Fibroblast of the aortic adventitia (primary cell): Measurements from ENCODE around the gene SNX14. TPM values are rescaled to one million over a fixed set of nuclear protein-coding genes. Genes with fewer than 3 reads are reported as not detected.
A peak's percentile ranks its signal among the peaks of the same experiment; 100 is the strongest.
"Not testable (repeated sequence)": the region's sequence is repeated elsewhere in the genome, so short reads cannot be mapped to it uniquely, and the experiment has no call there.

ENCODE experiments used
- DNase-seq: peaks from one replicate; pipeline ENCODE4 v3.0.0-alpha.2; 2010; ENCODE audit warnings: low read depth
- H3K4me3 ChIP-seq: 2 replicates; pipeline ENCODE4 v1.5.1; 2011; ENCODE audit warnings: low read depth, mild to moderate bottlenecking, control low read depth, low read length, moderate library complexity
- total RNA-seq: library from RNA; depleted of rRNA; stranded (reverse); fragments of >200 nt; gene quantifications from 2 replicates; pipeline ENCODE4 v1.2.3, GENCODE V29; 2012; ENCODE audit warnings: low replicate concordance
- TF ChIP-seq, protein P1 (sequence below): IDR thresholded peaks from 2 replicates; pipeline ENCODE4 v1.5.1; 2011; ENCODE audit warnings: mild to moderate bottlenecking, low read length, control low read depth, inconsistent platforms; ENCODE audit not compliant: insufficient read depth

The SNX14 gene
- total RNA-seq, 1 donor, result 99.1 TPM

DNA sequence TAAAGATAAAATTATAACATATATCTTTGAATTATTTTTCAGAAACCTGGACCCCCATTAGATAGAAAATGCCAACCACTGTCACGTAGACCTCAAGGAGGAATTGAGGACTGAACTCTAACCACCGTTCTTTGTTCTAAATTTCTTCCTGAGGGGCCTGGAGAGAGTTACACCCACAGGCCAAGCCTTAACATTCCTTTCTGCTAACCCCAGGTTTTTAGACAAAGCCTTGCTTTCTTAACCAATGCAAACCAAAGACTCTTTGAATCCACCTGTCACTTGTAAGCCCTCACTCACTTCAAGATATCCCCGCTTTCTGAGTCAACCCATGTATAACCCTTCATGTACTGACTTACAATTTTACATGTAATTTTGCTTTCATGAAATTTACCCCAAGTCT is 41.0 kb downstream of the SNX14 start:
- no peak overlapping the region for H3K4me3 ChIP-seq
- DNase-seq, result no peak
- TF ChIP-seq, protein P1, sequence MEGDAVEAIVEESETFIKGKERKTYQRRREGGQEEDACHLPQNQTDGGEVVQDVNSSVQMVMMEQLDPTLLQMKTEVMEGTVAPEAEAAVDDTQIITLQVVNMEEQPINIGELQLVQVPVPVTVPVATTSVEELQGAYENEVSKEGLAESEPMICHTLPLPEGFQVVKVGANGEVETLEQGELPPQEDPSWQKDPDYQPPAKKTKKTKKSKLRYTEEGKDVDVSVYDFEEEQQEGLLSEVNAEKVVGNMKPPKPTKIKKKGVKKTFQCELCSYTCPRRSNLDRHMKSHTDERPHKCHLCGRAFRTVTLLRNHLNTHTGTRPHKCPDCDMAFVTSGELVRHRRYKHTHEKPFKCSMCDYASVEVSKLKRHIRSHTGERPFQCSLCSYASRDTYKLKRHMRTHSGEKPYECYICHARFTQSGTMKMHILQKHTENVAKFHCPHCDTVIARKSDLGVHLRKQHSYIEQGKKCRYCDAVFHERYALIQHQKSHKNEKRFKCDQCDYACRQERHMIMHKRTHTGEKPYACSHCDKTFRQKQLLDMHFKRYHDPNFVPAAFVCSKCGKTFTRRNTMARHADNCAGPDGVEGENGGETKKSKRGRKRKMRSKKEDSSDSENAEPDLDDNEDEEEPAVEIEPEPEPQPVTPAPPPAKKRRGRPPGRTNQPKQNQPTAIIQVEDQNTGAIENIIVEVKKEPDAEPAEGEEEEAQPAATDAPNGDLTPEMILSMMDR, result no peak

- no peak for DNase-seq
- no peak overlapping the region for H3K4me3 ChIP-seq
- TF ChIP-seq, protein P1, result no peak
These were observed 42.4 kb downstream of the SNX14 start for GRCh38 chr6:85551264-85551663.

GRCh38 chr6:85547719-85548118 is 45.9 kb downstream of the SNX14 start:
- no peak for DNase-seq
- TF ChIP-seq, protein P1, result no peak
- no peak overlapping the region for H3K4me3 ChIP-seq

DNA sequence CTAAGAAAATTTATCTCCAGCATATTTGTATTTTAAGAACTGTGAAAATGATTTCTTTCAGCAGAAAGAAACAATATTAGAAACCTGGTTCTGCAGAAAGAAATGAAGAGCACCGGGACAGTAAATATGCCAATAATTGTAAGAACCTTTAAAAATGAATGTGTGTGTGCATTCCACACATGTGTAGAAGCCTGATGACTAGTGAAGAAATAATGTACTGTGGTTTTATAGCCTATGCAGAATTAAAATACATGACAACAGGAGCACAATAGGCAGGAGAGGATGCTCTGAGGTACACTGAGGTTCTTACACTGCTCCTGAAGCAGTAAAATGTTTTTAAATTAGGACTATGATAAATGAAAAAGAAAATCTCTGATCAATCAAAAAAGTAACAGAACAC is 48.9 kb downstream of the SNX14 start:
- H3K4me3 ChIP-seq, result no peak overlapping the region
- no peak for DNase-seq
- TF ChIP-seq, protein P1, result no peak

DNA sequence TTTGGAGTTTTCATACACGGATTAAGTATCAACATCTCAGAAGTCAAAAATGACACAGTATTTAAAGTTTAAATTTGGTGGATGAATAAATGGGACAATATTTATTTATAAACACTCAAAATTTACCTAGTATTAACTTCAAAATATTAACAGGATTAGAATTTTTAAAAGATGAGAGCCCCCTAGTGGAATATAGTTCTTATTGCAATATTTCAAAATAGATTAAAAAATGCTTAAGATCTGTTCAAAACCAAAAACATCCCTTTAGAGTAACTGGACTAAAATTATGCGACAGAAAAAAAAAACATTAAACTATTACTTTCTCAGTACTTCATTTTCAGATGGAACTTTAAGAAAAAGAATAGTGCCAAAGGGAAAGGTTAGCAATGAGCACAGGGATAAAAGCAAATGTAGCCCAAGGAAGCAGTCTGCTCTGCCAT is 56.6 kb downstream of the SNX14 start:
- DNase-seq, result peak; percentile 48

GRCh38 chr6:85524281-85524680 is 69.4 kb downstream of the SNX14 start:
- not testable (repeated sequence) for H3K4me3 ChIP-seq, DNase-seq

More for the DNA sequence above, 56.6 kb downstream of the SNX14 start:
- no peak overlapping the region for H3K4me3 ChIP-seq
- TF ChIP-seq, protein P1, result peak; percentile 43

DNA sequence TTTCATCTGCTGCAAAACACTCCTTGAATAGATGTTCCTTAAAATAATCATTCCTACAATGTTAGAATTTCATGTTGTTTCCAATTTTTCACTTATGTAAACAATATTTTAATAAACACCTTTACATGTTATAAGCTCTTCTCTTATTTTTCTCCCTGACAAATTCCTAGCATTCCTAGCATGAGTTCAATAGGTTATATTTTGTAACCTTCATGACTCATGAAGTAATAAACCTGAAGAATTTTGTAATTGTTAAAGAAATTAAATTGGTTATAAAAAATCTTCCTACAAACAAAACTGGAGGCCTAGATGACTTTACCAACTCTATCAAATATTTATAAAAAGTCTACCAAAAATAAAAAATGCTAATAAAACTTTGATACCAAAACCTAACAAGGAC is 77.5 kb downstream of the SNX14 start:
- H3K4me3 ChIP-seq, result no peak overlapping the region
- TF ChIP-seq, protein P1, result no peak
- peak; percentile 27 for DNase-seq
